Naive thymus-derived CD4-positive, alpha-beta T cell (primary cell): Measurements from ENCODE around the gene TBC1D5. TPM values are rescaled to one million over a fixed set of nuclear protein-coding genes. Genes with fewer than 3 reads are reported as not detected.
A peak's percentile ranks its signal among the peaks of the same experiment; 100 is the strongest.
"Not testable (repeated sequence)": the region's sequence is repeated elsewhere in the genome, so short reads cannot be mapped to it uniquely, and the experiment has no call there.

Experiments
- ATAC-seq: fragments of 150-1000 bp; cut with Tn5 transposase; 2 replicates; pipeline ENCODE4 v1.10.0; 2021; ENCODE audit warnings: mild to moderate bottlenecking, moderate library complexity
- CTCF ChIA-PET: fragments of 350-600 bp; sonication (Branson Sonifier 250); formaldehyde crosslinking; loops from one replicate; lab custom pipeline; 2021; ENCODE audit warnings: antibody characterized with exemption; lab: Charles Lee
- POLR2A ChIA-PET: fragments of 350-600 bp; sonication (Branson Sonifier 250); formaldehyde crosslinking; loops from one replicate; lab custom pipeline; 2021; ENCODE audit warnings: antibody characterized with exemption, inconsistent platforms; lab: Charles Lee
- DNase-seq, 9 donors: peaks; one replicate each; pipeline versions ENCODE4 v3.0.0 to v3.0.0-alpha.2; 2020 to 2022; ENCODE audit warnings: mixed read lengths in 1 of 9
- H3K27ac ChIP-seq: one replicate; pipeline ENCODE4 v1.7.0; 2013; ENCODE audit warnings: mild to moderate bottlenecking, low read depth, low read length, moderate library complexity
- H3K27me3 ChIP-seq, 2 donors: one replicate each; pipeline ENCODE4 v1.7.0; 2013; ENCODE audit warnings: low read length in 2 of 2, mild to moderate bottlenecking in 2 of 2, moderate library complexity in 2 of 2; ENCODE audit not compliant: control insufficient read depth in 2 of 2, insufficient read depth in 2 of 2
- H3K36me3 ChIP-seq, 3 experiments: 1 replicate in 2 of 3; 2 replicates in 1 of 3; pipeline ENCODE4 v1.7.0; 2013; ENCODE audit warnings: low read length in 3 of 3, mild to moderate bottlenecking in 3 of 3, moderate library complexity in 1 of 3; ENCODE audit not compliant: insufficient read depth in 3 of 3, control insufficient read depth in 2 of 3
- H3K4me1 ChIP-seq, 2 donors: one replicate each; pipeline ENCODE4 v1.7.0; 2013; ENCODE audit warnings: low read length in 2 of 2, mild to moderate bottlenecking in 2 of 2, moderate library complexity in 1 of 2; ENCODE audit not compliant: control insufficient read depth in 2 of 2, insufficient read depth in 2 of 2
- H3K4me3 ChIP-seq: 2 replicates; pipeline ENCODE4 v1.7.0; 2013; ENCODE audit warnings: mild to moderate bottlenecking, low read length
- H3K9me3 ChIP-seq, 3 experiments: 1 replicate in 2 of 3; 2 replicates in 1 of 3; pipeline ENCODE4 v1.7.0; 2013; ENCODE audit warnings: low read length in 3 of 3; ENCODE audit not compliant: control insufficient read depth in 2 of 3
- H3K27ac Mint-ChIP-seq, 9 donors: one replicate each; pipeline ENCODE4 v1.8.0; 2020 to 2022; ENCODE audit warnings: mixed read lengths in 9 of 9, mild to moderate bottlenecking in 8 of 9, moderate library complexity in 5 of 9, inconsistent platforms in 2 of 9
- H3K27me3 Mint-ChIP-seq, 5 donors: one replicate each; pipeline ENCODE4 v1.8.0; 2021 to 2022; ENCODE audit warnings: mixed read lengths in 5 of 5, mild to moderate bottlenecking in 1 of 5
- H3K36me3 Mint-ChIP-seq, 5 donors: one replicate each; pipeline ENCODE4 v1.8.0; 2020 to 2022; ENCODE audit warnings: mixed read lengths in 5 of 5, mild to moderate bottlenecking in 3 of 5, inconsistent platforms in 1 of 5
- H3K4me1 Mint-ChIP-seq, 7 donors: one replicate each; pipeline ENCODE4 v1.8.0; 2020 to 2022; ENCODE audit warnings: mixed read lengths in 7 of 7, mild to moderate bottlenecking in 3 of 7, inconsistent platforms in 1 of 7
- H3K4me3 Mint-ChIP-seq, 10 donors: one replicate each; pipeline ENCODE4 v1.8.0; 2020 to 2022; ENCODE audit warnings: mild to moderate bottlenecking in 10 of 10, mixed read lengths in 10 of 10, moderate library complexity in 6 of 10, inconsistent platforms in 2 of 10
- H3K9me3 Mint-ChIP-seq, 11 donors: one replicate each; pipeline ENCODE4 v1.8.0; 2020 to 2022; ENCODE audit warnings: mixed read lengths in 11 of 11, mild to moderate bottlenecking in 4 of 11, inconsistent platforms in 1 of 11, moderate library complexity in 1 of 11
- intact Hi-C, 2 donors: fragments of 100-400 bp; cut with micrococcal nuclease; formaldehyde crosslinking; loops; one replicate each; pipeline ENCODE4 v1.15.1; 2023
- polyA plus RNA-seq, 2 donors: library from polyadenylated mRNA; unstranded; fragments of 300-500 nt; fragmentation: Illumina TruSeq; gene quantifications; one replicate each; pipeline ENCODE4 v1.2.3, GENCODE V29; 2021
- total RNA-seq, 6 experiments: library from RNA in 5 of 6; stranded (reverse) in 5 of 6; gene quantifications; 1 replicate in 5 of 6; 2 replicates in 1 of 6; pipeline ENCODE4 v1.2.3 and lab custom pipeline; 2021 to 2026

The TBC1D5 gene
- total and polyA plus RNA-seq, 7 experiments from 2014 or later = 30.5 to 54.0 (median 37.4) TPM

- H3K27ac Mint-ChIP-seq = no peak overlapping the region
- H3K27me3 Mint-ChIP-seq = no peaks in the 10 kb centered on the region
- ATAC-seq = no peak
- POLR2A ChIA-PET = interaction anchor here (0.6 kb wide), 1 partner anchor 369 kb away, joined by 3 read pairs; no protein-coding TSS in a partner anchor
- Histone ChIP-seq H3K27ac (no peak overlapping the region), H3K4me1 (no peaks in the 10 kb centered on the region), H3K9me3 (no peaks in the 10 kb centered on the region), H3K4me3 (no peak overlapping the region), H3K27me3 (no peaks in the 10 kb centered on the region), H3K36me3 (no peaks in the 10 kb centered on the region)
- peaks cover 0 to 7% (median 4%) of the 10 kb centered on the region in 7 donors for H3K4me1 Mint-ChIP-seq
- intact Hi-C loops = no loop called here
- CTCF ChIA-PET = no interaction called here
- H3K36me3 Mint-ChIP-seq = peaks cover 0 to 58% (median 28%) of the 10 kb centered on the region in 5 donors
- peaks cover 0 to 3% (median 0%) of the 10 kb centered on the region in 11 donors for H3K9me3 Mint-ChIP-seq
- no peak overlapping the region for H3K4me3 Mint-ChIP-seq
- no peak for DNase-seq
These were observed 389.8 kb downstream of the TBC1D5 start for GRCh38 chr3:17352620-17353019.

GRCh38 chr3:17351193-17351592 is 391.2 kb downstream of the TBC1D5 start:
- H3K4me3 ChIP-seq, H3K9me3 Mint-ChIP-seq, POLR2A ChIA-PET, DNase-seq, H3K27me3 ChIP-seq, H3K36me3 ChIP-seq, intact Hi-C loops, H3K9me3 ChIP-seq, ATAC-seq, H3K4me1 ChIP-seq, H3K4me1 Mint-ChIP-seq, H3K27me3 Mint-ChIP-seq, H3K4me3 Mint-ChIP-seq, H3K27ac Mint-ChIP-seq, H3K27ac ChIP-seq, CTCF ChIA-PET: not testable (repeated sequence)
- peaks cover 0 to 47% (median 27%) of the 10 kb centered on the region in 5 donors for H3K36me3 Mint-ChIP-seq

GRCh38 chr3:17349093-17349492 is 393.3 kb downstream of the TBC1D5 start:
- no peak for DNase-seq
- ATAC-seq = no peak
- H3K36me3 ChIP-seq = no peaks in the 10 kb centered on the region
- peaks cover 0 to 34% (median 21%) of the 10 kb centered on the region in 5 donors for H3K36me3 Mint-ChIP-seq
- H3K27ac Mint-ChIP-seq = no peak overlapping the region
- POLR2A ChIA-PET = interaction anchor here (0.6 kb wide), 2 partner anchors 33 to 1821 kb away, joined by 3 read pairs; no protein-coding TSS in a partner anchor
- H3K9me3 Mint-ChIP-seq = peaks cover 0 to 3% (median 0%) of the 10 kb centered on the region in 11 donors
- no peaks in the 10 kb centered on the region for H3K9me3 ChIP-seq
- no peaks in the 10 kb centered on the region for H3K27me3 ChIP-seq
- H3K4me1 Mint-ChIP-seq = peaks cover 0 to 7% (median 4%) of the 10 kb centered on the region in 7 donors
- H3K4me3 Mint-ChIP-seq = no peak overlapping the region
- H3K27me3 Mint-ChIP-seq = no peaks in the 10 kb centered on the region
- H3K27ac ChIP-seq = no peak overlapping the region
- CTCF ChIA-PET = no interaction called here
- intact Hi-C loops = no loop called here
- no peak overlapping the region for H3K4me3 ChIP-seq
- no peaks in the 10 kb centered on the region for H3K4me1 ChIP-seq

GRCh38 chr3:17342119-17342518 is 400.3 kb downstream of the TBC1D5 start:
- CTCF ChIA-PET = no interaction called here
- Mint-ChIP-seq H3K36me3 (peaks cover 2 to 9% (median 5%) of the 10 kb centered on the region in 5 donors), H3K4me1 (peaks cover 0 to 2% (median 0%) of the 10 kb centered on the region in 7 donors), H3K27me3 (no peaks in the 10 kb centered on the region), H3K4me3 (no peak overlapping the region), H3K27ac (no peak overlapping the region), H3K9me3 (peaks cover 0 to 2% (median 0%) of the 10 kb centered on the region in 11 donors)
- Histone ChIP-seq H3K4me1 (no peaks in the 10 kb centered on the region), H3K27me3 (no peaks in the 10 kb centered on the region), H3K4me3 (no peak overlapping the region), H3K27ac (no peak overlapping the region), H3K36me3 (no peaks in the 10 kb centered on the region), H3K9me3 (no peaks in the 10 kb centered on the region)
- ATAC-seq = peak; percentile 31
- no peak for DNase-seq
- POLR2A ChIA-PET = no interaction called here
- intact Hi-C loops = no loop called here

- Histone ChIP-seq H3K9me3 (no peaks in the 10 kb centered on the region), H3K36me3 (no peaks in the 10 kb centered on the region), H3K27ac (no peak overlapping the region), H3K4me3 (no peak overlapping the region), H3K27me3 (no peaks in the 10 kb centered on the region), H3K4me1 (no peaks in the 10 kb centered on the region)
- no peak for DNase-seq
- Mint-ChIP-seq H3K27me3 (no peaks in the 10 kb centered on the region), H3K4me1 (peaks cover 0 to 4% (median 0%) of the 10 kb centered on the region in 7 donors), H3K4me3 (no peak overlapping the region), H3K9me3 (peaks cover 0 to 2% (median 0%) of the 10 kb centered on the region in 11 donors), H3K27ac (no peak overlapping the region), H3K36me3 (peaks cover 2 to 14% (median 5%) of the 10 kb centered on the region in 5 donors)
- ChIA-PET CTCF (no interaction called here), POLR2A (no interaction called here)
- peak; percentile 56 for ATAC-seq
- intact Hi-C loops = no loop called here
These were observed 401.7 kb downstream of the TBC1D5 start for GRCh38 chr3:17340693-17341092.

- Histone ChIP-seq H3K36me3 (no peaks in the 10 kb centered on the region), H3K4me3 (no peak overlapping the region), H3K4me1 (no peaks in the 10 kb centered on the region), H3K27me3 (no peaks in the 10 kb centered on the region), H3K9me3 (no peaks in the 10 kb centered on the region), H3K27ac (no peak overlapping the region)
- Mint-ChIP-seq H3K27me3 (no peaks in the 10 kb centered on the region), H3K36me3 (peaks cover 2 to 14% (median 5%) of the 10 kb centered on the region in 5 donors), H3K4me3 (no peak overlapping the region), H3K4me1 (peaks cover 0 to 4% (median 0%) of the 10 kb centered on the region in 7 donors), H3K27ac (no peak overlapping the region), H3K9me3 (peaks cover 0 to 2% (median 0%) of the 10 kb centered on the region in 11 donors)
- no peak for ATAC-seq
- POLR2A ChIA-PET = no interaction called here
- intact Hi-C loops = no loop called here
- no peak for DNase-seq
- CTCF ChIA-PET = no interaction called here
These were observed 402.2 kb downstream of the TBC1D5 start for GRCh38 chr3:17340261-17340660.

- Histone ChIP-seq H3K9me3 (no peaks in the 10 kb centered on the region), H3K36me3 (no peaks in the 10 kb centered on the region), H3K27me3 (no peaks in the 10 kb centered on the region), H3K4me1 (no peaks in the 10 kb centered on the region), H3K27ac (no peak overlapping the region), H3K4me3 (no peak overlapping the region)
- DNase-seq (no peak), ATAC-seq (peak; percentile 34)
- Mint-ChIP-seq H3K4me1 (peaks cover 0 to 4% (median 0%) of the 10 kb centered on the region in 7 donors), H3K4me3 (no peak overlapping the region), H3K27ac (no peak overlapping the region), H3K27me3 (no peaks in the 10 kb centered on the region), H3K36me3 (peaks cover 2 to 14% (median 5%) of the 10 kb centered on the region in 5 donors), H3K9me3 (peaks cover 0 to 2% (median 0%) of the 10 kb centered on the region in 11 donors)
- CTCF ChIA-PET = no interaction called here
- POLR2A ChIA-PET = no interaction called here
- intact Hi-C loops = no loop called here
These were observed 403.3 kb downstream of the TBC1D5 start for GRCh38 chr3:17339132-17339575.
